Transverse colon (tissue), 4 donors: ENCODE measurements around the gene NME3. TPM values are rescaled to one million over a fixed set of nuclear protein-coding genes. Genes with fewer than 3 reads are reported as not detected.

ENCODE experiments used
- DNase-seq: peaks from one replicate; pipeline ENCODE4 v3.0.0-alpha.2; 2019
- H3K27ac ChIP-seq, 4 donors: fragments of 200-600 bp; sonication (generic); 2 replicates each; pipeline ENCODE4 v1.5.1; 2016 to 2018; ENCODE audit warnings: inconsistent platforms in 4 of 4
- H3K27me3 ChIP-seq: fragments of 200-600 bp; sonication (generic); 2 replicates; pipeline ENCODE4 v1.5.1; 2017; ENCODE audit warnings: inconsistent platforms
- H3K36me3 ChIP-seq, 4 donors: fragments of 200-600 bp; sonication (generic); 2 replicates each; pipeline ENCODE4 v1.5.1; 2017 to 2019; ENCODE audit warnings: inconsistent platforms in 4 of 4
- H3K4me1 ChIP-seq, 4 donors: fragments of 200-600 bp; sonication (generic); 2 replicates each; pipeline ENCODE4 v1.5.1; 2017 to 2020; ENCODE audit warnings: inconsistent platforms in 4 of 4
- H3K4me3 ChIP-seq, 4 donors: fragments of 200-600 bp; sonication (generic); 1 replicate in 1 of 4; 2 replicates in 3 of 4; pipeline versions ENCODE4 v1.5.1 to v1.6.1; 2017 to 2019; ENCODE audit warnings: inconsistent platforms in 4 of 4
- H3K9me3 ChIP-seq, 2 donors: fragments of 200-600 bp; sonication (generic); 2 replicates each; pipeline ENCODE4 v1.5.1; 2017 to 2019; ENCODE audit warnings: inconsistent platforms in 2 of 2
- EP300 ChIP-seq: sonication (generic); formaldehyde crosslinking; IDR thresholded peaks from one replicate; pipeline ENCODE4 v1.6.1; 2017; ENCODE audit warnings: antibody characterized with exemption, low read depth
- POLR2A ChIP-seq: fragments of 450-650 bp; IDR thresholded peaks from one replicate; pipeline ENCODE4 v1.6.1; 2016; ENCODE audit warnings: antibody characterized with exemption, mild to moderate bottlenecking, moderate library complexity
- POLR2AphosphoS5 ChIP-seq, 3 donors: sonication (generic); formaldehyde crosslinking; IDR thresholded peaks; one replicate each; pipeline ENCODE4 v1.6.1; 2016; ENCODE audit warnings: antibody characterized with exemption in 3 of 3
- WGBS, 2 donors: methylation state at CpG; one replicate each; pipeline ENCODE4 v1.1.5; 2018; ENCODE audit warnings: low coverage in 1 of 2; 5-methylcytosine and 5-hydroxymethylcytosine counted together
- in situ Hi-C, 4 donors: fragments of 200-750 bp; cut with MboI; loops; one replicate each; pipeline versions ENCODE4 v1.15.0 to v1.15.1; 2017; ENCODE audit warnings: low sequenced_read_pairs in 3 of 4, low pct_ligation_motif_present in 1 of 4, low pct_unique_long_range_greater_than_20kb in 1 of 4
- intact Hi-C: fragments of 100-400 bp; cut with DNase I; formaldehyde crosslinking; loops from one replicate; pipeline ENCODE4 v1.15.1; 2023; ENCODE audit warnings: low total_unique reads
- total RNA-seq, 4 donors: library from RNA; depleted of rRNA; stranded (reverse); fragments of >200 nt; gene quantifications; one replicate each; pipeline ENCODE4 v1.1.0, GENCODE V29; 2016
- TF ChIP-seq, protein P1 (sequence below), 5 experiments: fragments of 200-600 bp in 3 of 5; fragments of 450-650 bp in 2 of 5; sonication (generic) in 3 of 5; IDR thresholded peaks; 1 replicate in 2 of 5; 2 replicates in 3 of 5; pipeline ENCODE4 v1.5.1; 2016 to 2017; ENCODE audit warnings: antibody characterized with exemption in 5 of 5, inconsistent platforms in 3 of 5, mild to moderate bottlenecking in 2 of 5, moderate library complexity in 1 of 5

The NME3 gene
- total RNA-seq, 4 donors from 2014 or later, result 116 to 286 (median 132) TPM

DNA sequence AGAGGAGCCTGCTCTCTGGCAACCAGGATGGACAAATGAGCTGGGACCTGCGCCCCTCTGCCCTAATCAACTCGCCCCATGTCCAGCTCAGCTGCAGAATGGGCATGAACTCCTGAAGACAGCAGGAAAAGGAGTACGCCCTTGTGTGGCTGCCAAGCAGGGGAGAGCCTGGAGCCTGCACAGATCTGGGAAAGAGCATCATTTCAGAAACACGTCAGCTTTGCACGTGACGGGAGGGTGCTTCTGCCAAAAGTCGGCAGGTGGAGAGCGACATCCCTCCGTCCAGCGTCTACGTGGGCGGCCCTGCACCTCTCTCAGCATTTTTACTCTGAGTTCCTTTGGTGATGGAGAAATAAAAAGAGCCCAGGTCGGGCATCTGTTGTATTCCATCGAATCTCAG, 18.5 kb downstream of the NME3 start:
- Histone ChIP-seq H3K36me3 (peaks cover 0 to 23% (median 10%) of the 10 kb centered on the region in 4 donors), H3K27ac (no peak overlapping the region), H3K9me3 (no peaks in the 10 kb centered on the region), H3K4me3 (no peak overlapping the region), H3K4me1 (peaks cover 4 to 13% (median 9%) of the 10 kb centered on the region in 4 donors), H3K27me3 (no peaks in the 10 kb centered on the region)
- no peak for DNase-seq
- intact Hi-C loops, result no loop called here
- in situ Hi-C loops, result no loop called here
- TF ChIP-seq EP300 (no peak), POLR2AphosphoS5 (IDR thresholded peaks at IDR 0.05) (no peak), POLR2A (no peak)
- TF ChIP-seq, protein P1, sequence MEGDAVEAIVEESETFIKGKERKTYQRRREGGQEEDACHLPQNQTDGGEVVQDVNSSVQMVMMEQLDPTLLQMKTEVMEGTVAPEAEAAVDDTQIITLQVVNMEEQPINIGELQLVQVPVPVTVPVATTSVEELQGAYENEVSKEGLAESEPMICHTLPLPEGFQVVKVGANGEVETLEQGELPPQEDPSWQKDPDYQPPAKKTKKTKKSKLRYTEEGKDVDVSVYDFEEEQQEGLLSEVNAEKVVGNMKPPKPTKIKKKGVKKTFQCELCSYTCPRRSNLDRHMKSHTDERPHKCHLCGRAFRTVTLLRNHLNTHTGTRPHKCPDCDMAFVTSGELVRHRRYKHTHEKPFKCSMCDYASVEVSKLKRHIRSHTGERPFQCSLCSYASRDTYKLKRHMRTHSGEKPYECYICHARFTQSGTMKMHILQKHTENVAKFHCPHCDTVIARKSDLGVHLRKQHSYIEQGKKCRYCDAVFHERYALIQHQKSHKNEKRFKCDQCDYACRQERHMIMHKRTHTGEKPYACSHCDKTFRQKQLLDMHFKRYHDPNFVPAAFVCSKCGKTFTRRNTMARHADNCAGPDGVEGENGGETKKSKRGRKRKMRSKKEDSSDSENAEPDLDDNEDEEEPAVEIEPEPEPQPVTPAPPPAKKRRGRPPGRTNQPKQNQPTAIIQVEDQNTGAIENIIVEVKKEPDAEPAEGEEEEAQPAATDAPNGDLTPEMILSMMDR (IDR thresholded peaks at IDR 0.05), result no peak
- WGBS, 2 donors, result 94 to 100% methylated on average over 5 to 14 of the region's 14 CpGs

- Histone ChIP-seq H3K4me1 (peaks cover 0 to 4% (median 2%) of the 10 kb centered on the region in 4 donors), H3K9me3 (no peaks in the 10 kb centered on the region), H3K36me3 (peaks cover 0 to 23% (median 12%) of the 10 kb centered on the region in 4 donors), H3K27me3 (no peaks in the 10 kb centered on the region), H3K4me3 (no peak overlapping the region), H3K27ac (no peak overlapping the region)
- in situ Hi-C loops (no loop called here), intact Hi-C loops (no loop called here)
- DNase-seq, result no peak
- 96% methylated on average over 16 of the region's 16 CpGs; no CpG with 5 or more reads in 1 of the 2 donors for WGBS, 2 donors
- TF ChIP-seq, protein P1 (IDR thresholded peaks at IDR 0.05), result no peak
- TF ChIP-seq POLR2AphosphoS5 (IDR thresholded peaks at IDR 0.05), result no peak
- TF ChIP-seq EP300, result no peak
- TF ChIP-seq POLR2A, result no peak
These were observed 19.4 kb downstream of the NME3 start for GRCh38 chr16:1751946-1752345.

DNA sequence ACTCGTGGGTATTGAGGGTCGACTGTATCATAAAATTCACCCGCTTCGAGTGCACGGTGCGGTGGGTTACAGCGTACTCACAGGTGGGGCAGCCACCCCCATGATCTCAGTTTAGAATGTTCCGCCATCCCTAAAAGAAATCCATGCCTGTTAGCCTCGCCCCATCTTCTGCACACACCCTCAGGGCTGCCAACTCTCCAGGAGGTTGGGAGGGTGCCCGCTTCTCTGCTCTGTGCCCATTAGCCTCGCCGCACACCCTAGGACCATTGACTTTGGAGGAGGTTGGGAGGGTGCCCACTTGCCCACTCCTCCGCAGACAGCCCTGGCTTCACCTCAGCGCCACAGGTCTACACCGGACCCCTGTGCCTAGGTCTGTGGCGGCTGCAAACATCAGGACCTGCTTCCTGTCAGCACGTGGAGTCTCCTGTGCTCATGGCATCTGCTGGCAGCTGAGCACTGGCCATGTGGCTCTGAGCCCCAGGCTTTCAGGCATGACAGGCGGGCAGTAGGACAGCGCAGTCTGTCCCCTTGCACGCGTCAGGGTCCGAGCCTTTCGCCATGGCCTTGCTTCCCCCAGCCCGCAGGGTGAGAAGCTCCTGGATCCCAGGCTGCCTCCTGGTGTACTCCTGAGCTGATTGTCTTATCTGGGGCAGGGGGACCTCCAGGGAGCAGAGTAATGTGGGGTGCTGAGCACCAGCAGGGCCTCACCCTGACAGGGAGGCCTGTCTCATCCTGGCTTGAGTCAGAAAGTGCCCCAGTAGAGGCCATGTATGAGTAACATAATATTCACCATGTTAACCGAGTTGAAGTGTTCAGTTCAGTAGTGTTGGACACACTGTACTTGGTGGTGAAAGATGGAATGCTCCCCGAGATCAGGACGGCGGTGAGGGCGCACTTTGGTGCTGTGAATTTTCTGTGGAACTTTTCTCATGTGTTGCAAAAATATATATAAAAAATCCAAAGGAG, 21.9 kb downstream of the NME3 start:
- Histone ChIP-seq H3K36me3 (peaks cover 0 to 24% (median 12%) of the 10 kb centered on the region in 4 donors), H3K4me3 (no peak overlapping the region), H3K27me3 (no peaks in the 10 kb centered on the region), H3K27ac (no peak overlapping the region), H3K4me1 (no peaks in the 10 kb centered on the region), H3K9me3 (no peaks in the 10 kb centered on the region)
- intact Hi-C loops (no loop called here), in situ Hi-C loops (no loop called here)
- no peak for TF ChIP-seq EP300
- TF ChIP-seq, protein P1 (IDR thresholded peaks at IDR 0.05), result no peak
- no peak for TF ChIP-seq POLR2A
- DNase-seq, result no peak
- WGBS, 2 donors, result 95 to 100% methylated on average over 6 to 29 of the region's 29 CpGs

- Histone ChIP-seq H3K27me3 (no peaks in the 10 kb centered on the region), H3K4me1 (no peaks in the 10 kb centered on the region), H3K27ac (no peak overlapping the region), H3K36me3 (peaks cover 0 to 30% (median 13%) of the 10 kb centered on the region in 4 donors), H3K9me3 (no peaks in the 10 kb centered on the region), H3K4me3 (no peak overlapping the region)
- TF ChIP-seq, protein P1 (IDR thresholded peaks at IDR 0.05), result no peak
- TF ChIP-seq EP300 (no peak), POLR2AphosphoS5 (IDR thresholded peaks at IDR 0.05) (no peak), POLR2A (no peak)
- in situ Hi-C loops (no loop called here), intact Hi-C loops (no loop called here)
- DNase-seq, result no peak
- WGBS, 2 donors, result 97% methylated on average over 7 of the region's 11 CpGs; no CpG with 5 or more reads in 1 of the 2 donors
These were observed 23.4 kb downstream of the NME3 start for GRCh38 chr16:1747934-1748333.
